IPS DF 4.7 (cell line): Measurements from ENCODE around the gene SPEG.

Source experiments
- DNase-seq: peaks from one replicate; pipeline ENCODE4 v3.0.0-alpha.2; 2013; ENCODE audit warnings: low spot score; ENCODE audit errors: extremely low read depth

Gene SPEG

GRCh38 chr2:219423652-219424377, 10.8 kb upstream of the SPEG start:
- DNase-seq: no peak

GRCh38 chr2:219425238-219426067, 9.2 kb upstream of the SPEG start:
- DNase-seq: no peak

GRCh38 chr2:219426068-219426443, 8.6 kb upstream of the SPEG start:
- DNase-seq: no peak

- no peak for DNase-seq
These were observed 8.0 kb upstream of the SPEG start for GRCh38 chr2:219426534-219427136.

DNA sequence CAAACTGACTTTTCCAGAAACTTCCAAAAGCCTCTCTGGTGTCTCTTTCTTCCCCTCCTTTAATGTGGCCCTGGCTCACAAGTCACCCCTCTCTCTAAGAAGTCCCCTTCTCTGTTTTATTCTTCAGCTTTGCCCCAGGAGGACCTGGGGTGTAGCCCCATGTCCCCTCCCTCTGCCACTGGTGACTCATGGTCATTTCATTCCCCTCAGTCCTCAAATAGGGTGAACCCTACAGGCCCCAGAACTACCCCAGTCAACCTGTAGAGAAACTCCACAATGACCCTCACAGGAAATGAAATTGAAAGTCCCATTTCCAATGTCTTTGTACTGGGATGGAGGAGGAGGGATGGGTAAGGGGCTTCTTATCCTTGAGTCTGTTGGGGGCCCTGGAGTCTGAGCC, 6.2 kb upstream of the SPEG start:
- DNase-seq: no peak

DNA sequence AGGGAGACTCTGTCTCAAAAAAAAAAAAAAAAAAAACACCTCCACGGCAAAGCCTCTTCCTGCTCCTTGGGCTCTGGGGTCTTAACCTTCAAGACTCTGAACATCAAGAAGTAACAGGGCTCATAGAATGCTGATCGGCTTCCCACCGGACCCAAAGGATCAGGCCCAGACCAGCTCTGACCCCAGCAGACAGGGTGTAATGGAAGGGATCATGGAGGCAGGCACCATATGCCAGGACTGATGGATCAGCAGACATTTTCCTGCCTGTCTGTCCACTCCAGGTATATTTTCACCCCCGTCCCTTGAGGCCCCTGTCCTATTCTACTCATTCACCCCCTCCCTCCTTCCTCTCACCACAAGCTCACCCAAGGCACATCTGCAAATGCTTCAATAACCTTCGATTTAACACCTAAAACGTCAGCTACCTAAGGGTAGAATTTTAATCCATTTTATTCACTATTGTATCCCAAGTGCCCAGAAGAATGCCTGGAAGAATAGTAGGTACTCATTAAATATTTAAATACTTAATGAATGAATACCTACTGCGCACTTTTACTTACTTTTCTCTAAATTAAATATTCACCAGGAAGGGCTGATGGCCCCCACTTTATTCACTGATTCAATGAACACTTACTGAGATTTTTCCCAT, 4.6 kb upstream of the SPEG start:
- no peak for DNase-seq

DNA sequence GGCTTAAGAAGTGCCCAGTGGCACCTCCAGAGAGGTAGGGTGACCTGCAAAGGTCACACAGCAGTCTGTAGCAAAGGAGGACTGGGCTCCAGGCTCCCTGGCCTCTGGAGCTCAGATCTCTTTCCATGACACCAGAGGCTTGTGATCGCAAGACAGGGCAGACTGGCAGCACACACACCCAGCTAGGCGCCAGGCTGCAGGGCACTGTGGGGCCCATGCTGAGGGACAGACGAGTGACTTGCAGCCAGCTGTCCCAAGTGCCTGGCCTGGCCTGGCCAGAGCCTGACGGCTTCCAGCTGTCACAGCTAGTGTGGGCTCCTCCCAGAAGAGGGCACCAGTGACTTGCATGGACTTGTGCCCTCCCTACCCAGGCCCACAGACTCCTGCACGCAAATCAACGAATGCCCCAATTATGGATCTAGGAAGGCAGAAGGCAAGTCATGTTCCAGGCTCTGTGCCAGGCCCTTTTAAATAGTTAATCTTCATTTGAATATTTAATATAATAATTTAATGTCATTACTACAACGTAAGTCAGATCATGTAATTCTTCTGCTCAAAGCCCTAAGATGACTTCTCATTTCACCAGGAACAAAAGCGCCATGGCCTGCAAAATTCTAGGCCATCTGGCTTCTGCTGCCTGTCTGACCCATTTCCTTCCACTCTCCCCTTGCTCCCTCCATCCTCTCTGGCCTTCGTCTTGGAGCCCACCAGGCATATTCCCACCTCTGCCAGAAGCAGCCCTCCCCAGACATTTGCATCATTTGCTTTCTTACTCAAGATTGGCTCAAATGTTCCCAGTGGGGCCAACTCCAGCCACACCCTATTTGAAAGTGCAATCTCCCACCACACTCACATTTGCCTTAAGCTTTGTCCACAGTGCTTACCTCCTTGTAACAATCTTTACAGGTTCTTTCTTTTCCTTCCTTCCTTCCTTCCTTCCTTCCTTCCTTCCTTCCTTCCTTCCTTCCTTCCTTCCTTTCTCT, 3.7 kb upstream of the SPEG start:
- no peak for DNase-seq

- peak; percentile 79 for DNase-seq
These were observed 776 bp upstream of the SPEG start for GRCh38 chr2:219433666-219434467.

- DNase-seq: no peak
These were observed 250 bp upstream of the SPEG start for GRCh38 chr2:219434468-219434717.

DNA sequence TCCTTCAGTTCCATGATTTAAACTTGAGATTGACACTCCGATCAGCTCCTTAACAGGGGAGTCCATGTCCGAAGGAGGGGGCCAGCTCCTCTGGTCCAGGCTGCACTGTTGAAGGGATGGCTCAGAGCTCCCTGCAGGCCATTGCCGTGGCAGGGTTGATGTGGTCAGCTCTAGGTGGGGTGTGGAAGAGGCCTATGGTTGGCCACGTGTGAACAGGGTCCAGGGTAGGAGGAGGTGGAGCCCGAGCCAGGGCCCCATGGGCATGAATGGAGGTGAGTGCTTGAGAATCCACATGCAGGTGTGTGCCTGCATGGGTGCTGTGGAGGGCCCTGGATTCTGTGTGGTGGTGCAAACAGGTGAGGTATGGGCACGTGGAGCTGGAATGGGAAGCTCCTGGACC, 1.1 kb downstream of the SPEG start:
- no peak for DNase-seq

- DNase-seq: no peak
These were observed 1.8 kb downstream of the SPEG start for GRCh38 chr2:219436491-219436890.

DNA sequence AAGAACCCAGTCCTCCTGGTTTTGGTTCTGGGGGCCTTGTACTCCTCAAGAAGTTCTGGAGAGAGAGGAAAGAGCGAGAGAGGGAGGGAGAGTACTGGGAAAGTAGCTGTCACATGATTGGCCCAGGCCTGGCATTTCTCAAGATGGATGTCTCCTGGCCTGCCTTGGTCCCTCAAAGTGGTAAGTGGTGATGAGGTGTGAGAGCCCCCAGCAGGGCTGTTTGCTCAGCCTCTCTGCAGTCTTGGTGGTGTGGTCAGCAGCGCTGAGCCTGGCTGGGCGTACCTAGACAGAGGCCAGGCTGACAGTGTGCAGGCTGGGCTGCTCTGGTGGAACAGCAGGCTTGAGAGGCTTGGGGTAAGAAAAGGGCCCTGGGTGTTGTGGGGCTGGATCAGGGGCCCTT, 2.5 kb downstream of the SPEG start:
- no peak for DNase-seq

DNA sequence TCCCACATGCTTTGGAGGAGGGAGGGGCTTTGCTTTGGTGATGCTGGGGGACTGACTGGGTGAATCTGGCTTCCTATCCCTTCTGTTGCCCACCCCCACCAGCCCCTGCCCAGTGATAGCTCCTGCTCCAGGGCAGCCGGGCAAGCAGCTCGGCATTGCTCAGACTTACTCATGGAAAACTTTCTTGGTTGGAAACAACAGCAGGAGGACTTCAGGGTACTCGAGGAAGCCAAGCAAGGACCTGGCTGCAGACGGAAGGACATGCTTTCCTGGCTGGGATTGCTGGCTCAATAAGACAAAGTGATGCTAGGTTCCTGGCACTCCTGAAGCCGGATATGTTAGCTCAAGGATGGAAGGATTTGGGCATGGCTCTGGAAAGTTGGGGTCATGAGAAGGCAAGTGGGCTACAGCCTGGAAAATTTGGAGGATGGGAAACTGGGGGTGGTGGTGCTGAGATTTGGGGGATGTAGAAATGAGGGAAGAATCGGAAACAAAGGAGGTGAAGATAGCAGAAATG, 3.1 kb downstream of the SPEG start:
- no peak for DNase-seq

DNA sequence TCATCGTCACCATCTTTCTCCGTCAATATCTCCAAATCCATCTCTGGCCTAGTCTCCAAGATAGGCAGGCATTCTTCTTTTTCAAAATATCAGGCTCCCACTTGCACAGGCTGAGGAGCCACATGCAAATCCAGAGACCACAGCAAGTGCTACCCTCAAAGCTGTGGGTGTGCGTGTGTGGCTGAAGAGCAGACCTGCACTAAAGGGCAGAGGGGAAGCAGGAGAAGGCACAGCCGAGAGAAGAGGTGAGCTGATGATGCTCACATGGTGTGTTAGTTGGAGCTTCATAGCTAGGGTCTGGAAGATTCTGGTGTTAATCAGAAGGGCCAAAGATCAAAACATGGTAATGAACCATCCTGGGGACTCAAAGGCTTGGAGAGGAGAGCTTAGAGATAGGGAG, 3.8 kb downstream of the SPEG start:
- DNase-seq: no peak

DNA sequence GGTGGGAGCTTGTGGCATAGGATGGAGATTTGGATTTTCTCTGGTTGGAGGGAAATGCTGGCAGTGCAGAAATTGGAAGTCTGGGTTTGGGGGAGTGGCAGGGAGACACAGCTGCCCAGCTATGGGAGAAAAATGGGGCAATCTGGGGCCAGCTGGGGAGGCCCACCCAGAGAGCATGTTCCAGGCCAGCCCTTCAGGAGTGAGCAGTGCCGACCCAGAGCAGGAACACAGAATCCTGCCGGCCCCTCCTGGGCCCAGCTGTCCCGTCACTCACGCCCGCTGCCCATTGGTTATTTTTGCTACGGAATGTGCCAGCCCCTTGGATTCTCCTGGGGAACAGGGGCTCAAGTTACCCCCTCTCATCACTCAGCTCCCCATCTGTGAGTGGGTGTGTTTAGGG, 4.9 kb downstream of the SPEG start:
- no peak for DNase-seq

GRCh38 chr2:219440388-219441256, 6.0 kb downstream of the SPEG start:
- DNase-seq: no peak

- no peak for DNase-seq
These were observed 7.0 kb downstream of the SPEG start for GRCh38 chr2:219441451-219442255.
